ENCODE data around the gene PACC1. TPM values are rescaled to one million over a fixed set of nuclear protein-coding genes. Genes with fewer than 3 reads are reported as not detected.

PACC1 gene
- total RNA-seq, 2 donors from 2014 or later, result 4.2 TPM; not detected in 1

- no peaks in the 10 kb centered on the region for H3K4me1 ChIP-seq
- no peak overlapping the region for H3K27ac ChIP-seq
- TF ChIP-seq POLR2A (IDR thresholded peaks at IDR 0.05) (no peak), CTCF (IDR thresholded peaks at IDR 0.05) (no peak)
- DNase-seq, result no peak
- H3K4me3 ChIP-seq, result no peak overlapping the region
- no peaks in the 10 kb centered on the region for H3K36me3 ChIP-seq (replicated peaks in 1 of 2; ENCODE audit: insufficient read depth in 1 of 2, low read depth in 2 of 2)
- no peaks in the 10 kb centered on the region for H3K27me3 ChIP-seq
- 91 to 93% methylated on average over 7 of the region's 7 CpGs for WGBS, 2 donors
- no peak for ATAC-seq
- H3K9me3 ChIP-seq, result no peaks in the 10 kb centered on the region
- intact Hi-C loops (cut with DNase I), result no loop called here
Observed at GRCh38 chr1:212402666-212403321, 11.9 kb downstream of the PACC1 start.

GRCh38 chr1:212401838-212402582, 12.7 kb downstream of the PACC1 start:
- Histone ChIP-seq H3K27ac (no peak overlapping the region), H3K9me3 (no peaks in the 10 kb centered on the region), H3K27me3 (no peaks in the 10 kb centered on the region), H3K4me3 (no peak overlapping the region), H3K4me1 (no peaks in the 10 kb centered on the region), H3K36me3 (replicated peaks in 1 of 2; ENCODE audit: insufficient read depth in 1 of 2, low read depth in 2 of 2) (no peaks in the 10 kb centered on the region)
- DNase-seq, result no peak
- TF ChIP-seq CTCF (IDR thresholded peaks at IDR 0.05), result no peak
- TF ChIP-seq POLR2A (IDR thresholded peaks at IDR 0.05), result no peak
- ATAC-seq, result no peak
- intact Hi-C loops (cut with DNase I), result no loop called here
- 79 to 82% methylated on average over 7 of the region's 7 CpGs for WGBS, 2 donors

GRCh38 chr1:212401042-212401441, 13.6 kb downstream of the PACC1 start:
- intact Hi-C loops (cut with DNase I), result no loop called here
- 97 to 98% methylated on average over 4 of the region's 4 CpGs for WGBS, 2 donors

GRCh38 chr1:212397171-212397570, 17.5 kb downstream of the PACC1 start:
- Histone ChIP-seq H3K4me1 (no peaks in the 10 kb centered on the region), H3K36me3 (replicated peaks in 1 of 2; ENCODE audit: insufficient read depth in 1 of 2, low read depth in 2 of 2) (no peaks in the 10 kb centered on the region), H3K27me3 (no peaks in the 10 kb centered on the region), H3K27ac (no peak overlapping the region), H3K9me3 (peaks cover 0 to 5% (median 0%) of the 10 kb centered on the region in 3 donors), H3K4me3 (no peak overlapping the region)
- DNase-seq (no peak), ATAC-seq (no peak)
- 100% methylated on average over 1 of the region's 1 CpG for WGBS, 2 donors
- intact Hi-C loops (cut with DNase I), result no loop called here
- TF ChIP-seq CTCF (IDR thresholded peaks at IDR 0.05) (no peak), POLR2A (IDR thresholded peaks at IDR 0.05) (no peak)

More at GRCh38 chr1:212401042-212401441, 13.6 kb downstream of the PACC1 start:
- H3K27me3 ChIP-seq, result no peaks in the 10 kb centered on the region
- H3K9me3 ChIP-seq, result peaks cover 0 to 2% (median 0%) of the 10 kb centered on the region in 3 donors
- no peak for TF ChIP-seq POLR2A (IDR thresholded peaks at IDR 0.05)
- no peak for TF ChIP-seq CTCF (IDR thresholded peaks at IDR 0.05)
- no peak for DNase-seq
- H3K36me3 ChIP-seq (replicated peaks in 1 of 2; ENCODE audit: insufficient read depth in 1 of 2, low read depth in 2 of 2), result no peaks in the 10 kb centered on the region
- H3K27ac ChIP-seq, result no peak overlapping the region
- ATAC-seq, result no peak
- H3K4me1 ChIP-seq, result no peaks in the 10 kb centered on the region
- no peak overlapping the region for H3K4me3 ChIP-seq

Data from body of pancreas (tissue), 4 donors.